HG02678 (cell line): ENCODE measurements around the gene CIDEC.
"Not testable (repeated sequence)": the region's sequence is repeated elsewhere in the genome, so short reads cannot be mapped to it uniquely, and the experiment has no call there.

Source experiments
- ATAC-seq: cut with Tn5 transposase; IDR thresholded peaks from one replicate; pipeline ENCODE4 v1.9.1; 2021; ENCODE audit warnings: mild to moderate bottlenecking, moderate library complexity; ENCODE audit not compliant: unreplicated experiment

Gene CIDEC

GRCh38 chr3:9902372-9903237 is 22.6 kb upstream of the CIDEC start, which contains the start of gene IL17RE:
TSS of gene IL17RE (plus strand) at chr3:9902848. CDS start at chr3:9902933, 85 bp downstream.
- no peak for ATAC-seq

GRCh38 chr3:9901967-9902366 is 21.9 kb upstream of the CIDEC start:
- no peak for ATAC-seq

GRCh38 chr3:9900965-9901415 is 20.9 kb upstream of the CIDEC start:
- ATAC-seq, result not testable (repeated sequence)

GRCh38 chr3:9899289-9899791 is 19.3 kb upstream of the CIDEC start:
- ATAC-seq, result no peak

GRCh38 chr3:9898467-9899241 is 18.6 kb upstream of the CIDEC start:
- ATAC-seq, result no peak

- ATAC-seq, result peak; percentile 65
Observed at GRCh38 chr3:9897408-9898372, 17.6 kb upstream of the CIDEC start.

- ATAC-seq, result not testable (repeated sequence)
Observed at GRCh38 chr3:9896755-9897407, 16.8 kb upstream of the CIDEC start.

GRCh38 chr3:9895715-9896114 is 15.7 kb upstream of the CIDEC start:
- not testable (repeated sequence) for ATAC-seq

GRCh38 chr3:9893739-9894138 is 13.7 kb upstream of the CIDEC start:
- no peak for ATAC-seq

- no peak for ATAC-seq
Observed at GRCh38 chr3:9891072-9891622, 11.1 kb upstream of the CIDEC start.

- ATAC-seq, result peak; percentile 86
Observed at GRCh38 chr3:9890249-9891071, 10.4 kb upstream of the CIDEC start, which contains the start of gene JAGN1. TSS of gene JAGN1 (plus strand) at chr3:9890610. CDS start at chr3:9890723, 113 bp downstream.

GRCh38 chr3:9889405-9889804 is 9.4 kb upstream of the CIDEC start:
- no peak for ATAC-seq

GRCh38 chr3:9888540-9888939 is 8.5 kb upstream of the CIDEC start:
- no peak for ATAC-seq

GRCh38 chr3:9887480-9887879 is 7.4 kb upstream of the CIDEC start:
- no peak for ATAC-seq

GRCh38 chr3:9886328-9886727 is 6.3 kb upstream of the CIDEC start:
- ATAC-seq, result no peak

- ATAC-seq, result no peak
Observed at GRCh38 chr3:9884555-9885165, 4.6 kb upstream of the CIDEC start.

- no peak for ATAC-seq
Observed at GRCh38 chr3:9883706-9884554, 3.9 kb upstream of the CIDEC start.
